ENCODE data around the gene SMPD3. TPM values are rescaled to one million over a fixed set of nuclear protein-coding genes. Genes with fewer than 3 reads are reported as not detected.

The SMPD3 gene
- total and polyA plus RNA-seq, 2 experiments from 2014 or later = 0.57 to 0.83 TPM

DNA sequence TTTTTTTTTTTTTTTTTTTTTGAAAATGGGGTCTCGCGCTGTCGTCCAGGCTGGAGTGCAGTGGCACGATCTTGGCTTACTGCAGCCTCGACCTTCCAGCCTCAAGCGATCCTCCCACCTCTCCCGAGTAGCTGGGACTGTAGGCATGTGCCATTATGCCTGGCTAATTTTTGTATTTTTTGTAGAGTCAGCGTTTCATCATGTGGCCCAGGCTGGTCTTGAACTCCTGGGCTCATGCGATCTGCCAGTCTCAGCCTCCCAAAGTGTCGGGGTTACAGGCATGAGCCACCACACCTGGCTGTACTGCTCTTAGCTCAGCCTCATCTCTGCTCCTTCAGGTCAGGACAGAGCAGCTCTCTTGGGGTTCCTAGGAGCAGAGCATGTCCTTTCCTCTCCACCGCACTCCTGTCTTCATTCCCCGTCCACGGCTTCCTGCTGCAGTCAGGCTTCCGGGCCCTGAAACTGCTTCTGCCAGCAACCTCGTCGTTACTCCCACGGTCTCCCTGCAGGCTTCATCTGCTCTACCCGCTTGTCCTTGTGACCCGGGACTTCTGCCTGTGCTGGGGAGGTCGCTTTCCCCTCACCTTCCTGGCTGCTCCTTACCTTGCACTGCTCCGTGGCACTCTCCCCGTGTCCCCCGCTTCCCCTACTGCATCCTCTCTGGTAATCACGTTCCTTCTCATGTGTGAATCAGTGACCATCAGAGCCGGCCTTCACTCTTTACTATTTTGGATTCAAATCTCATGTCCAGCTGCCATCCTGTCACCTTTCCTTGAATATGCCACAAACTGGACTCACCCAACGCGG lies 99.5 kb downstream of the SMPD3 start:
- Mint-ChIP-seq H3K27me3 (ENCODE audit: insufficient read depth, low read depth, poor library complexity) (peaks cover 3% of the 10 kb centered on the region), H3K27ac (no peak overlapping the region), H3K9me3 (no peaks in the 10 kb centered on the region), H3K4me3 (no peak overlapping the region), H3K4me1 (no peaks in the 10 kb centered on the region), H3K36me3 (ENCODE audit: low read depth) (peaks cover 51% of the 10 kb centered on the region)
- Histone ChIP-seq H3K36me3 (ENCODE audit: insufficient read depth) (0 out of 2 replicates have a peak, but pooled peaks cover 7% of the 10 kb centered on the region), H3K4me2 (no peak overlapping the region), H3K4me1 (ENCODE audit: insufficient read depth) (no peaks in the 10 kb centered on the region), H3K9me2 (ENCODE audit: insufficient read depth) (no peaks in the 10 kb centered on the region), H3K4me3 (no peak overlapping the region), H3F3A (replicated peaks; ENCODE audit: low read depth) (0 out of 2 replicates have a peak, but pooled peaks cover 2% of the 10 kb centered on the region), H3K79me2 (replicated peaks; ENCODE audit: insufficient read depth) (no peaks in the 10 kb centered on the region), H4K20me1 (replicated peaks; ENCODE audit: insufficient read depth) (no peaks in the 10 kb centered on the region; the same call in 1 of the 2 replicates), H3K27ac (ENCODE audit: low read depth) (no peak overlapping the region), H3K27me3 (ENCODE audit: insufficient read depth) (no peaks in the 10 kb centered on the region), H2AFZ (no peak overlapping the region)
- DNase-seq (ENCODE audit: low spot score) (no peak), ATAC-seq (no peak)
- TF ChIP-seq POLR2AphosphoS5 (IDR thresholded peaks at IDR 0.05; ENCODE audit: low read depth) (no peak), CREB1 (CRISPR knock-in tag; IDR thresholded peaks at IDR 0.05; ENCODE audit: low read depth) (no peak), NANOG (IDR thresholded peaks at IDR 0.05; ENCODE audit: borderline replicate concordance) (no peak), EZH2phosphoT487 (IDR thresholded peaks at IDR 0.05; ENCODE audit: unreplicated experiment) (no peak), EZH2 (IDR thresholded peaks at IDR 0.05; ENCODE audit: low read depth, unreplicated experiment) (no peak), ZNF114 (CRISPR knock-in tag; IDR thresholded peaks at IDR 0.05) (no peak), JUNB (IDR thresholded peaks at IDR 0.05; ENCODE audit: unreplicated experiment) (no peak), ZNF331 (CRISPR knock-in tag; IDR thresholded peaks at IDR 0.05; ENCODE audit: low read depth) (no peak), STAT1 (IDR thresholded peaks at IDR 0.05; ENCODE audit: unreplicated experiment) (no peak)
- TF ChIP-seq, protein P1, sequence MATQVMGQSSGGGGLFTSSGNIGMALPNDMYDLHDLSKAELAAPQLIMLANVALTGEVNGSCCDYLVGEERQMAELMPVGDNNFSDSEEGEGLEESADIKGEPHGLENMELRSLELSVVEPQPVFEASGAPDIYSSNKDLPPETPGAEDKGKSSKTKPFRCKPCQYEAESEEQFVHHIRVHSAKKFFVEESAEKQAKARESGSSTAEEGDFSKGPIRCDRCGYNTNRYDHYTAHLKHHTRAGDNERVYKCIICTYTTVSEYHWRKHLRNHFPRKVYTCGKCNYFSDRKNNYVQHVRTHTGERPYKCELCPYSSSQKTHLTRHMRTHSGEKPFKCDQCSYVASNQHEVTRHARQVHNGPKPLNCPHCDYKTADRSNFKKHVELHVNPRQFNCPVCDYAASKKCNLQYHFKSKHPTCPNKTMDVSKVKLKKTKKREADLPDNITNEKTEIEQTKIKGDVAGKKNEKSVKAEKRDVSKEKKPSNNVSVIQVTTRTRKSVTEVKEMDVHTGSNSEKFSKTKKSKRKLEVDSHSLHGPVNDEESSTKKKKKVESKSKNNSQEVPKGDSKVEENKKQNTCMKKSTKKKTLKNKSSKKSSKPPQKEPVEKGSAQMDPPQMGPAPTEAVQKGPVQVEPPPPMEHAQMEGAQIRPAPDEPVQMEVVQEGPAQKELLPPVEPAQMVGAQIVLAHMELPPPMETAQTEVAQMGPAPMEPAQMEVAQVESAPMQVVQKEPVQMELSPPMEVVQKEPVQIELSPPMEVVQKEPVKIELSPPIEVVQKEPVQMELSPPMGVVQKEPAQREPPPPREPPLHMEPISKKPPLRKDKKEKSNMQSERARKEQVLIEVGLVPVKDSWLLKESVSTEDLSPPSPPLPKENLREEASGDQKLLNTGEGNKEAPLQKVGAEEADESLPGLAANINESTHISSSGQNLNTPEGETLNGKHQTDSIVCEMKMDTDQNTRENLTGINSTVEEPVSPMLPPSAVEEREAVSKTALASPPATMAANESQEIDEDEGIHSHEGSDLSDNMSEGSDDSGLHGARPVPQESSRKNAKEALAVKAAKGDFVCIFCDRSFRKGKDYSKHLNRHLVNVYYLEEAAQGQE (IDR thresholded peaks at IDR 0.05; ENCODE audit: unreplicated experiment) = no peak
- TF ChIP-seq, protein P2, sequence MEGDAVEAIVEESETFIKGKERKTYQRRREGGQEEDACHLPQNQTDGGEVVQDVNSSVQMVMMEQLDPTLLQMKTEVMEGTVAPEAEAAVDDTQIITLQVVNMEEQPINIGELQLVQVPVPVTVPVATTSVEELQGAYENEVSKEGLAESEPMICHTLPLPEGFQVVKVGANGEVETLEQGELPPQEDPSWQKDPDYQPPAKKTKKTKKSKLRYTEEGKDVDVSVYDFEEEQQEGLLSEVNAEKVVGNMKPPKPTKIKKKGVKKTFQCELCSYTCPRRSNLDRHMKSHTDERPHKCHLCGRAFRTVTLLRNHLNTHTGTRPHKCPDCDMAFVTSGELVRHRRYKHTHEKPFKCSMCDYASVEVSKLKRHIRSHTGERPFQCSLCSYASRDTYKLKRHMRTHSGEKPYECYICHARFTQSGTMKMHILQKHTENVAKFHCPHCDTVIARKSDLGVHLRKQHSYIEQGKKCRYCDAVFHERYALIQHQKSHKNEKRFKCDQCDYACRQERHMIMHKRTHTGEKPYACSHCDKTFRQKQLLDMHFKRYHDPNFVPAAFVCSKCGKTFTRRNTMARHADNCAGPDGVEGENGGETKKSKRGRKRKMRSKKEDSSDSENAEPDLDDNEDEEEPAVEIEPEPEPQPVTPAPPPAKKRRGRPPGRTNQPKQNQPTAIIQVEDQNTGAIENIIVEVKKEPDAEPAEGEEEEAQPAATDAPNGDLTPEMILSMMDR (conservative IDR thresholded peaks at IDR 0.05; ENCODE audit: low read depth in 2 of 2) = no peak
- TF ChIP-seq, protein P3, sequence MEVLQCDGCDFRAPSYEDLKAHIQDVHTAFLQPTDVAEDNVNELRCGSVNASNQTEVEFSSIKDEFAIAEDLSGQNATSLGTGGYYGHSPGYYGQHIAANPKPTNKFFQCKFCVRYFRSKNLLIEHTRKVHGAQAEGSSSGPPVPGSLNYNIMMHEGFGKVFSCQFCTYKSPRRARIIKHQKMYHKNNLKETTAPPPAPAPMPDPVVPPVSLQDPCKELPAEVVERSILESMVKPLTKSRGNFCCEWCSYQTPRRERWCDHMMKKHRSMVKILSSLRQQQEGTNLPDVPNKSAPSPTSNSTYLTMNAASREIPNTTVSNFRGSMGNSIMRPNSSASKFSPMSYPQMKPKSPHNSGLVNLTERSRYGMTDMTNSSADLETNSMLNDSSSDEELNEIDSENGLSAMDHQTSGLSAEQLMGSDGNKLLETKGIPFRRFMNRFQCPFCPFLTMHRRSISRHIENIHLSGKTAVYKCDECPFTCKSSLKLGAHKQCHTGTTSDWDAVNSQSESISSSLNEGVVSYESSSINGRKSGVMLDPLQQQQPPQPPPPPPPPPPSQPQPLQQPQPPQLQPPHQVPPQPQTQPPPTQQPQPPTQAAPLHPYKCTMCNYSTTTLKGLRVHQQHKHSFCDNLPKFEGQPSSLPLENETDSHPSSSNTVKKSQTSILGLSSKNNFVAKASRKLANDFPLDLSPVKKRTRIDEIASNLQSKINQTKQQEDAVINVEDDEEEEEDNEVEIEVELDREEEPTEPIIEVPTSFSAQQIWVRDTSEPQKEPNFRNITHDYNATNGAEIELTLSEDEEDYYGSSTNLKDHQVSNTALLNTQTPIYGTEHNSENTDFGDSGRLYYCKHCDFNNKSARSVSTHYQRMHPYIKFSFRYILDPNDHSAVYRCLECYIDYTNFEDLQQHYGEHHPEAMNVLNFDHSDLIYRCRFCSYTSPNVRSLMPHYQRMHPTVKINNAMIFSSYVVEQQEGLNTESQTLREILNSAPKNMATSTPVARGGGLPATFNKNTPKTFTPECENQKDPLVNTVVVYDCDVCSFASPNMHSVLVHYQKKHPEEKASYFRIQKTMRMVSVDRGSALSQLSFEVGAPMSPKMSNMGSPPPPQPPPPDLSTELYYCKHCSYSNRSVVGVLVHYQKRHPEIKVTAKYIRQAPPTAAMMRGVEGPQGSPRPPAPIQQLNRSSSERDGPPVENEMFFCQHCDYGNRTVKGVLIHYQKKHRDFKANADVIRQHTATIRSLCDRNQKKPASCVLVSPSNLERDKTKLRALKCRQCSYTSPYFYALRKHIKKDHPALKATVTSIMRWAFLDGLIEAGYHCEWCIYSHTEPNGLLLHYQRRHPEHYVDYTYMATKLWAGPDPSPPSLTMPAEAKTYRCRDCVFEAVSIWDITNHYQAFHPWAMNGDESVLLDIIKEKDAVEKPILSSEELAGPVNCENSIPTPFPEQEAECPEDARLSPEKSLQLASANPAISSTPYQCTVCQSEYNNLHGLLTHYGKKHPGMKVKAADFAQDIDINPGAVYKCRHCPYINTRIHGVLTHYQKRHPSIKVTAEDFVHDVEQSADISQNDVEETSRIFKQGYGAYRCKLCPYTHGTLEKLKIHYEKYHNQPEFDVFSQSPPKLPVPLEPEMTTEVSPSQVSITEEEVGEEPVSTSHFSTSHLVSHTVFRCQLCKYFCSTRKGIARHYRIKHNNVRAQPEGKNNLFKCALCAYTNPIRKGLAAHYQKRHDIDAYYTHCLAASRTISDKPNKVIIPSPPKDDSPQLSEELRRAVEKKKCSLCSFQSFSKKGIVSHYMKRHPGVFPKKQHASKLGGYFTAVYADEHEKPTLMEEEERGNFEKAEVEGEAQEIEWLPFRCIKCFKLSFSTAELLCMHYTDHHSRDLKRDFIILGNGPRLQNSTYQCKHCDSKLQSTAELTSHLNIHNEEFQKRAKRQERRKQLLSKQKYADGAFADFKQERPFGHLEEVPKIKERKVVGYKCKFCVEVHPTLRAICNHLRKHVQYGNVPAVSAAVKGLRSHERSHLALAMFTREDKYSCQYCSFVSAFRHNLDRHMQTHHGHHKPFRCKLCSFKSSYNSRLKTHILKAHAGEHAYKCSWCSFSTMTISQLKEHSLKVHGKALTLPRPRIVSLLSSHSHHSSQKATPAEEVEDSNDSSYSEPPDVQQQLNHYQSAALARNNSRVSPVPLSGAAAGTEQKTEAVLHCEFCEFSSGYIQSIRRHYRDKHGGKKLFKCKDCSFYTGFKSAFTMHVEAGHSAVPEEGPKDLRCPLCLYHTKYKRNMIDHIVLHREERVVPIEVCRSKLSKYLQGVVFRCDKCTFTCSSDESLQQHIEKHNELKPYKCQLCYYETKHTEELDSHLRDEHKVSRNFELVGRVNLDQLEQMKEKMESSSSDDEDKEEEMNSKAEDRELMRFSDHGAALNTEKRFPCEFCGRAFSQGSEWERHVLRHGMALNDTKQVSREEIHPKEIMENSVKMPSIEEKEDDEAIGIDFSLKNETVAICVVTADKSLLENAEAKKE (CRISPR knock-in tag; IDR thresholded peaks at IDR 0.05) = no peak
- TF ChIP-seq, protein P4, sequence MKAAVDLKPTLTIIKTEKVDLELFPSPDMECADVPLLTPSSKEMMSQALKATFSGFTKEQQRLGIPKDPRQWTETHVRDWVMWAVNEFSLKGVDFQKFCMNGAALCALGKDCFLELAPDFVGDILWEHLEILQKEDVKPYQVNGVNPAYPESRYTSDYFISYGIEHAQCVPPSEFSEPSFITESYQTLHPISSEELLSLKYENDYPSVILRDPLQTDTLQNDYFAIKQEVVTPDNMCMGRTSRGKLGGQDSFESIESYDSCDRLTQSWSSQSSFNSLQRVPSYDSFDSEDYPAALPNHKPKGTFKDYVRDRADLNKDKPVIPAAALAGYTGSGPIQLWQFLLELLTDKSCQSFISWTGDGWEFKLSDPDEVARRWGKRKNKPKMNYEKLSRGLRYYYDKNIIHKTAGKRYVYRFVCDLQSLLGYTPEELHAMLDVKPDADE (IDR thresholded peaks at IDR 0.05) = no peak
